ENCODE results near the gene ZNF534. TPM values are rescaled to one million over a fixed set of nuclear protein-coding genes. Genes with fewer than 3 reads are reported as not detected.

Gene ZNF534
- not detected for polyA plus RNA-seq (2013, experiment 1 of 2)
- not detected for polyA plus RNA-seq (2013, experiment 2 of 2)

- Histone ChIP-seq H3K4me3 (ENCODE audit: low read length) (no peak within 1 kb of the TSS), H3K9me3 (ENCODE audit: insufficient read depth, low read depth, low read length) (peaks cover 34% of the 10 kb centered on the region), H3K27me3 (ENCODE audit: insufficient read depth, low read length) (no peaks in the 10 kb centered on the region), H3K9ac (ENCODE audit: low read depth, low read length) (no peak within 1 kb of the TSS), H3K4me1 (ENCODE audit: insufficient read depth, low read length) (no peaks in the 10 kb centered on the region), H3K36me3 (ENCODE audit: insufficient read depth, low read length) (no peaks in the 10 kb centered on the region), H3K27ac (ENCODE audit: low read depth, low read length) (no peak within 1 kb of the TSS)
- WGBS = 95% methylated on average over 27 of the region's 27 CpGs
Measured at GRCh38 chr19:52428937-52429336, at the start of gene ZNF534. ZNF534 (plus strand) TSS chr19:52429148; CDS start chr19:52431475, 2,327 bp downstream.

- no peak overlapping the region for H3K27ac ChIP-seq (ENCODE audit: low read depth, low read length)
- H3K4me1 ChIP-seq (ENCODE audit: insufficient read depth, low read length) = no peaks in the 10 kb centered on the region
- peaks cover 21% of the 10 kb centered on the region; the same call in 1 of the 2 replicates for H3K36me3 ChIP-seq (ENCODE audit: insufficient read depth, low read length)
- no peak overlapping the region for H3K9ac ChIP-seq (ENCODE audit: low read depth, low read length)
- 70% methylated on average over 1 of the region's 1 CpG for WGBS
- peaks cover 25% of the 10 kb centered on the region; the same call in 1 of the 2 replicates for H3K9me3 ChIP-seq (ENCODE audit: insufficient read depth, low read depth, low read length)
- H3K4me3 ChIP-seq (ENCODE audit: low read length) = no peak overlapping the region
- H3K27me3 ChIP-seq (ENCODE audit: insufficient read depth, low read length) = no peaks in the 10 kb centered on the region
Measured at GRCh38 chr19:52391135-52391534, 37.8 kb upstream of the ZNF534 start.

GRCh38 chr19:52397310-52398080 lies 31.5 kb upstream of the ZNF534 start, which contains the start of gene ZNF528:
ZNF528 (plus strand) TSS chr19:52397849; CDS start chr19:52402014, 4,165 bp downstream.
- H3K4me3 ChIP-seq (ENCODE audit: low read length) = peak within 1 kb of the TSS; percentile 70
- H3K9ac ChIP-seq (ENCODE audit: low read depth, low read length) = peak within 1 kb of the TSS; percentile 83
- H3K36me3 ChIP-seq (ENCODE audit: insufficient read depth, low read length) = peaks cover 16% of the 10 kb centered on the region

GRCh38 chr19:52398081-52398441 lies 30.9 kb upstream of the ZNF534 start:
- Histone ChIP-seq H3K4me1 (ENCODE audit: insufficient read depth, low read length) (no peaks in the 10 kb centered on the region), H3K27ac (ENCODE audit: low read depth, low read length) (no peak overlapping the region), H3K9me3 (ENCODE audit: insufficient read depth, low read depth, low read length) (peaks cover 16% of the 10 kb centered on the region; the same call in 1 of the 2 replicates), H3K36me3 (ENCODE audit: insufficient read depth, low read length) (peaks cover 19% of the 10 kb centered on the region), H3K27me3 (ENCODE audit: insufficient read depth, low read length) (no peaks in the 10 kb centered on the region), H3K4me3 (ENCODE audit: low read length) (peak overlapping the region; percentile 70), H3K9ac (ENCODE audit: low read depth, low read length) (peak overlapping the region; percentile 83)
- WGBS = 90% methylated on average over 14 of the region's 14 CpGs

More at GRCh38 chr19:52397310-52398080, 31.5 kb upstream of the ZNF534 start, which contains the start of gene ZNF528:
- H3K27ac ChIP-seq (ENCODE audit: low read depth, low read length) = no peak within 1 kb of the TSS
- H3K27me3 ChIP-seq (ENCODE audit: insufficient read depth, low read length) = no peaks in the 10 kb centered on the region
- 90% methylated on average over 36 of the region's 36 CpGs for WGBS
- peaks cover 13% of the 10 kb centered on the region; the same call in 1 of the 2 replicates for H3K9me3 ChIP-seq (ENCODE audit: insufficient read depth, low read depth, low read length)
- H3K4me1 ChIP-seq (ENCODE audit: insufficient read depth, low read length) = no peaks in the 10 kb centered on the region

GRCh38 chr19:52410276-52410675 lies 18.7 kb upstream of the ZNF534 start:
- 96% methylated on average over 6 of the region's 6 CpGs for WGBS
- H3K36me3 ChIP-seq (ENCODE audit: insufficient read depth, low read length) = peaks cover 52% of the 10 kb centered on the region
- no peaks in the 10 kb centered on the region for H3K4me1 ChIP-seq (ENCODE audit: insufficient read depth, low read length)
- no peak overlapping the region for H3K4me3 ChIP-seq (ENCODE audit: low read length)
- no peak overlapping the region for H3K9ac ChIP-seq (ENCODE audit: low read depth, low read length)
- H3K27me3 ChIP-seq (ENCODE audit: insufficient read depth, low read length) = no peaks in the 10 kb centered on the region
- peaks cover 47% of the 10 kb centered on the region for H3K9me3 ChIP-seq (ENCODE audit: insufficient read depth, low read depth, low read length)
- H3K27ac ChIP-seq (ENCODE audit: low read depth, low read length) = no peak overlapping the region

GRCh38 chr19:52415711-52416110 lies 13.2 kb upstream of the ZNF534 start:
- Histone ChIP-seq H3K27ac (ENCODE audit: low read depth, low read length) (no peak overlapping the region), H3K9ac (ENCODE audit: low read depth, low read length) (no peak overlapping the region), H3K4me3 (ENCODE audit: low read length) (no peak overlapping the region), H3K36me3 (ENCODE audit: insufficient read depth, low read length) (peaks cover 11% of the 10 kb centered on the region; the same call in 1 of the 2 replicates), H3K27me3 (ENCODE audit: insufficient read depth, low read length) (no peaks in the 10 kb centered on the region), H3K9me3 (ENCODE audit: insufficient read depth, low read depth, low read length) (peaks cover 78% of the 10 kb centered on the region), H3K4me1 (ENCODE audit: insufficient read depth, low read length) (no peaks in the 10 kb centered on the region)
- 85% methylated on average over 5 of the region's 5 CpGs for WGBS

GRCh38 chr19:52442179-52442578 lies 13.2 kb downstream of the ZNF534 start:
- Histone ChIP-seq H3K9me3 (ENCODE audit: insufficient read depth, low read depth, low read length) (peaks cover 57% of the 10 kb centered on the region), H3K36me3 (ENCODE audit: insufficient read depth, low read length) (no peaks in the 10 kb centered on the region), H3K4me1 (ENCODE audit: insufficient read depth, low read length) (no peaks in the 10 kb centered on the region), H3K4me3 (ENCODE audit: low read length) (no peak overlapping the region), H3K27ac (ENCODE audit: low read depth, low read length) (no peak overlapping the region), H3K27me3 (ENCODE audit: insufficient read depth, low read length) (no peaks in the 10 kb centered on the region), H3K9ac (ENCODE audit: low read depth, low read length) (no peak overlapping the region)
- WGBS = 74% methylated on average over 3 of the region's 3 CpGs

GRCh38 chr19:52444506-52444905 lies 15.6 kb downstream of the ZNF534 start:
- Histone ChIP-seq H3K4me3 (ENCODE audit: low read length) (no peak overlapping the region), H3K27me3 (ENCODE audit: insufficient read depth, low read length) (no peaks in the 10 kb centered on the region), H3K4me1 (ENCODE audit: insufficient read depth, low read length) (no peaks in the 10 kb centered on the region), H3K36me3 (ENCODE audit: insufficient read depth, low read length) (no peaks in the 10 kb centered on the region), H3K27ac (ENCODE audit: low read depth, low read length) (no peak overlapping the region), H3K9ac (ENCODE audit: low read depth, low read length) (no peak overlapping the region), H3K9me3 (ENCODE audit: insufficient read depth, low read depth, low read length) (peaks cover 50% of the 10 kb centered on the region)
- WGBS = 38% methylated on average over 2 of the region's 2 CpGs

- 95% methylated on average over 41 of the region's 41 CpGs for WGBS
- no peak overlapping the region for H3K9ac ChIP-seq (ENCODE audit: low read depth, low read length)
- H3K36me3 ChIP-seq (ENCODE audit: insufficient read depth, low read length) = no peaks in the 10 kb centered on the region
- peaks cover 50% of the 10 kb centered on the region for H3K9me3 ChIP-seq (ENCODE audit: insufficient read depth, low read depth, low read length)
- no peaks in the 10 kb centered on the region for H3K27me3 ChIP-seq (ENCODE audit: insufficient read depth, low read length)
- H3K4me1 ChIP-seq (ENCODE audit: insufficient read depth, low read length) = no peaks in the 10 kb centered on the region
- no peak overlapping the region for H3K4me3 ChIP-seq (ENCODE audit: low read length)
- H3K27ac ChIP-seq (ENCODE audit: low read depth, low read length) = no peak overlapping the region
Measured at GRCh38 chr19:52451241-52451640, 22.3 kb downstream of the ZNF534 start.

- H3K9me3 ChIP-seq (ENCODE audit: insufficient read depth, low read depth, low read length) = peaks cover 53% of the 10 kb centered on the region
- peak within 1 kb of the TSS; percentile 78 for H3K9ac ChIP-seq (ENCODE audit: low read depth, low read length)
- H3K36me3 ChIP-seq (ENCODE audit: insufficient read depth, low read length) = peaks cover 12% of the 10 kb centered on the region
- peak within 1 kb of the TSS; percentile 90 for H3K4me3 ChIP-seq (ENCODE audit: low read length)
- H3K4me1 ChIP-seq (ENCODE audit: insufficient read depth, low read length) = no peaks in the 10 kb centered on the region
- no peak within 1 kb of the TSS for H3K27ac ChIP-seq (ENCODE audit: low read depth, low read length)
- 88% methylated on average over 48 of the region's 48 CpGs for WGBS
- no peaks in the 10 kb centered on the region for H3K27me3 ChIP-seq (ENCODE audit: insufficient read depth, low read length)
Measured at GRCh38 chr19:52453324-52454094, 24.6 kb downstream of the ZNF534 start, which contains the start of gene ZNF578. ZNF578 (plus strand) TSS chr19:52453553; CDS start chr19:52501846, 48,293 bp downstream.
